Measurements from ENCODE around the gene CEMIP.

Gene CEMIP

DNA sequence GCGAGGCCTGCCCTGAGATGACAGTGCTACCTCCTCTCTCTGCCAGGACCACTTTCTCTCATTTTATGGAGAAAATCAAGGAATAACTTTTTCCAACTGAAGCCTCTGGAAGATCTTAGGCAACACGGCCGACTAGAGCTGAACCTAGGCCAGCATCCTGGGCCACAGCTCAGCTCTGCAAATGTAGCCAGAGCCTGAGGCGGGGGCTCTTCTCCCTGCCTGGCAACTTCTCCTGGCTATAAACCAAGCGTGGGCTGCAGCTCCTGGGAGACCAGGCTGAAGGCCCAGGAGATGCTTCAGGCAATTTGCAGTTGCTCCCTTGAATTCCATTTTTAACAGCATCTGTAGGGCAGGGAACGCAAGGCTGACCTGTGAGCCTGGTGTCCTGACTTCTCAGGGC lies 74.9 kb downstream of the CEMIP start:
- no peak for DNase-seq (ENCODE audit: low spot score)

DNA sequence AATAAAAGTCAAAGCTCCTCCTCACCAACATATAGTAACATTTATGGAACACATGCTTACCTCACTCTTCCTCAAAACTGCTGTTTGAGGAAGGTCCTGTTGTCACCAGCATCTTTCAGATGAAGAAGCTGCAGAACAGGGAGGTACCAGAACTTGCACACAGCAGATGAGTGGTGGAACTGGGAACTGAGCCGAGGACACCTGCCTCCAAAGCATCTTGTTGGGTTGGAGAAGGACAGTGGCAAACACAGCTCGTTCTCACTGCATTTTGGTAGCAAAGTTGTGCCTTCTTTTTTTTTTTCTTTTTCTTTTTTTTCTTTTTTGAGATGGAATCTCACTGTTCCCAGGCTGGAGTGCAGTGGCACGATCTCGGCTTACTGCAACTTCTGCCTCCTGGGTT lies 76.0 kb downstream of the CEMIP start:
- DNase-seq (ENCODE audit: low spot score): no peak

DNA sequence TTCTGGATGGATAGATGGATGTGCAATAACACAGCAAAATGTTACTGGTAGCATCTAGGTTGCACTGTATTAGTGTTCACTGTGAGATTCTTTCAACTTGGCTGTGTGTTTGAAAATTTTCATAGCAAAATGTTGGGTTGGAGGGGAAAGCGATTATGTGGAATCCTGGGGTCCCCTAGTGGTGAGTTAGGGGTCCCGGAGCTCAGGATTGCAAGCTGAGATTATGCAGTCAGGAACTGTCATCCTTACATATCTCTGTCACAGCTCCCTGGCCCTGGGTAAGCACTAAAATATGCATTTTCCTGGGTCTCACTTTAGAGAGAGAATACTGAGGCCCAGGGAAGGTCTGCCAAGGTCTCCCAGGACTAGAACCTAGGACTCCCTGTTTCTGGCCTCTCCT lies 77.2 kb downstream of the CEMIP start:
- no peak for DNase-seq (ENCODE audit: low spot score)

DNA sequence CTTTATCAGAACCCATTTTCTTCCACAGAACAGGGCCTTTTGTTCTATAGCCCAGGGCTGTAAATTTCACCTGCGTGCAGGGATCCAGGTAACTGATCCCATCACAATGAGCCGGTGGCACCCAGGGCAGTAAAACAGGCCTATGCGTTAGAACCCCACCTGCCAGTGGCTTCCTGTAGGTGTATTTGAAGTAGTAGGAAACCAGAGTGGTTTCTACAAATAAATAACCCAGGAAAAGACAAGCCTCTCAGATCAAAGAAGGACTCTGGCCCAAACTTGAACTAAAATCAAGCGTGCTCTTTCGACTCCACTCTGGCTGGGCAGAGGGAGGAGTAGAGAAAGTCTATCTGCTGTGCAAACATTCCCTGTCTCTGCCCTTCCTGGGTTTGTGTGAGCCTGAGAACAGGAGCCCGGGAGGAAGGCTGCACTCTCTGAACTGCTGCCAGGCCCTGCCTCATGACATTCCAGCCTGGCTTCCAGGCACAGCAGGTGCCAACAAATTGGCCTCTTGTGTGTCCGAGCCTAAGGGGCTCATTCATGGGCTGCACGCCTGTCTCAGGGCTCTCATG lies 77.7 kb downstream of the CEMIP start:
- DNase-seq (ENCODE audit: low spot score): no peak

DNA sequence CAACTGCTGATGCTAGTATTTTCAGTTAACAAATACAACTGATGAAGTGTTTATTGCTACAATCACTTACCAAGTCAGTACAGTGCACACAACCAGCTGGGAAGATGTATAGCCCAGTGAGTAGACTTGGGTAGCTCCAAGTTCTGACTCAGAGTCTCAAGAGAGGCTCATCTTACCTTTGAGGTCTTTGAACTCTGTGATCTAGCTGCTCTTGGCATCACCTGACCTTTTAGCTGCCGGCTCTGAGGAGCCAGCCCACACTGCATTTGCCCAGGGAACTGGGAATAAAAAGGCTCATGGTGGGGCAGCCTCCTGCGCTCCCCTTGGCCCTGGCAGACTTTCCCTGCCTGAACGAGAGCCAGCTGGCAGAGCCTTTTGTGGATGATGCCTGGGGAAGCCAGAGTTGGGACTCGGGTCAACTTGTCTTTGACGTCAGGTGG lies 82.6 kb downstream of the CEMIP start:
- no peak for DNase-seq (ENCODE audit: low spot score)

DNA sequence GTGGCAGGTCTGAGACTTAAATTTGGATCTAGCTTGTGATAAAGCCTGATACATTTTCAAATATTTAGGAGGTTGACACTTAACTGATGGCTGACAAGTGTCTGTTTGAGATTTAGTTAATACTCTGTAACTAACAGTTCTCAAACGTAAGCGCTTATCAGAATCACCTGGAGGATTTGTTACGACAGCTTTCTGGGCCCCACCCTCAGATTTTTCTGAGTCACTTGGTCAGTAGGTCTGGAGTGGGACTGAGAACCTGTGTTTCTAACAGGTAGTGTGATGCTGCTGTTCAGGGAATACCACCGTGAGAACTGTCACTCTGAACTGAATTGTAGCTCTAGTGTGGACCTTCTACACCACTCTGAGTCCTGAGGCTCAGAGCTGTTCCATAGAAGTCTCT lies 85.5 kb downstream of the CEMIP start:
- no peak for DNase-seq (ENCODE audit: low spot score)

DNA sequence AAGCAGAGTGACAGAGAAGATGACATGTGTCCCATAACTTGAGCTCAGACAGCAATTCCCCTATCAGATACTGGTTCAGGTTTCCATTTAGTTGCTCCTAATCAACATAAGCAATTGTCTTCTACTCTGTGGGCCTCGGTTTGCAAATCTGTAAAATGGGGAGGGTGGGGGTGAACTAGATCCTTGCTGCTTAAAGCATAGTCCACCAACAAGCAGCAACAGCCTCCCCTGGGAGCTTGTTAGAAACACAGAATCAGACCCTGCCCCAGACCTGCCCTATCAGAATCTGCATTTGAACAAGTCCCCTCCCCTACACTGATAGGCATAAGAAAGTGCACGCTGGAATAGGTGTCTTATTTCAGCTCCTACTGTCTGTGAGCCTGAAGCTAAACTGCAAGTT lies 87.8 kb downstream of the CEMIP start:
- DNase-seq (ENCODE audit: low spot score): no peak

DNA sequence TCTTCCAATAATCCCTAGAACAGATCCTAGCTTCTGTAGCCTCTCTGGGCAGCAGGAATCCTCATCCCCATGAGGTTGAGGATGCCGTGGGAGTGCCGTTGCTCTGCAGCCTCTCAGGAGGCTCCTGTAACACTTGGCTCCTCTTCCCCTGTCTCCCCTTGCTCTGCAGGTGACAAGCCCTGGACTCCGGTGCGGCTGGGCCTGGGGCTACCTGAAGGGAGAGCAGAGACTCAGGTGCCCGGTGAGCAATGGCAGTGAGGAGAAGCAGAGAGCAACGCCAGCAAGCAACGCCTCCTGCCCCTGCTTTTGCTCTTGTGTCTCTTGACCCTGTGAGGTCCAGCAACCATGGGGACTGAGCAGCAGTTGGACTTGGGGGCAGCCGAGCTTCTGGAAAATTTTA lies 91.2 kb downstream of the CEMIP start:
- no peak for DNase-seq (ENCODE audit: low spot score)

DNA sequence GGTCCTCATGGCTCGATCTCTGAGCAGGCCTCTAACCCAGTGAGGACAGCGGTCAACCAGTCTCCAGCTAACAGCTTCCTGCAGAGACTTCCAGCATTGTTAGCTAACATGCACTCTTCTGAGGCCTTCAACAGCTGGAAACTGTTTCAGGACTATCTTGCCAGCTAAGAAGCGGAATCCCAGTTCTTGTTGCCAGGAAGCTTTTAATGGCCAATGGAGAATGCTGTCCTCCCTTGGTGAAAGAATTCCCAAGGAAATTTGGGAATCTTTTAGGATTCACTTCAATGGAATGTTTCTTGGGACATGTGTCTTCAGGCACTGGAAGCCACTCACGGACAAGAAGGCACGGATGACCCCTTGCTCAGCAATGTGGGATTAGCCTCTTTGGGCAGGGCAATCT lies 91.7 kb downstream of the CEMIP start:
- DNase-seq (ENCODE audit: low spot score): no peak

DNA sequence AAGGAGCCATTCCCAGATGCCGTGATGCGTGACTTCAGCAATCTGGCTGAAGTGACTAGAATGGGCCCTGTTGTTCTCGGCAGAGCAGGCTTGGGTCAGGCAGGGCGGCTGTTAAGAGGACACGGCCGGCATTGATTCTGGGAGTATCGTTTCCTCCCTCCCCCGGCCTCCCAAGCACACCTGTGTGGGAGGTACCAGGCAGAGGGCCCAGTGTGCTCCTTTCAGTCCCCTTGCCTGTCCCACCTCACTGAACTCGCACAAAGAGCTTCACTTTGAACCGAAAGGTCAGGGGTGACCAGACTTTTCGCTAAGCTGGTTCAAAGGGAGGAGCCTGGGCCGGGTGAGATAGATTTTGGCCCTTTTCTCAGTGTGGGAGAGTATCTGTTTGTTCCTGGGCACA lies 92.7 kb downstream of the CEMIP start:
- no peak for DNase-seq (ENCODE audit: low spot score)

DNA sequence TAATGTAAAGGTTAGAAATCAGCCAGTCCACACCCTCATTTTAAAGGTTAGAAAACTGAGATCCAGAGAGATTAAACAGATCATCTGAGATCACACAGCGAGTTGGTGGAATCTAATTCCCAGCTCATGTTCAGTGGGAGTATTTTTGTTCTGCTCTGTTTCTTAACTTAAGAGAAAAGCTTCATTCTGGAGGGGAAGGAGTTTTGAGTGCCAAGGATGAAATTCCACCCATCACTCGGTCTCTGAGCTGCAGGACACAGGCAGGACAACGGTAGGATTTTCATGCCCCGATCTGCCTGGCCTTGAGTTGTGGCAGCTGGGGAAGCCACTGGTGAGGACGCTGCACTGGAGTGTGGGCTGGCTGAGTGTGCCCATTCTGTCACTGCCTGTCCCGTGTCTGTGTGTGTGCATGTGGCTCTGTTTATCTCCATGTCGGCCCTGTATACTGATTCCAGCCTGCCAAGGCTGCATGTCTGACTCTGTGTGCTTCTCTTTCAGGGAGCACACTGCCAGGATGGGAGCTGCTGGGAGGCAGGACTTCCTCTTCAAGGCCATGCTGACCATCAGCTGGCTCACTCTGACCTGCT lies 94.3 kb downstream of the CEMIP start:
- no peak for DNase-seq (ENCODE audit: low spot score)

DNA sequence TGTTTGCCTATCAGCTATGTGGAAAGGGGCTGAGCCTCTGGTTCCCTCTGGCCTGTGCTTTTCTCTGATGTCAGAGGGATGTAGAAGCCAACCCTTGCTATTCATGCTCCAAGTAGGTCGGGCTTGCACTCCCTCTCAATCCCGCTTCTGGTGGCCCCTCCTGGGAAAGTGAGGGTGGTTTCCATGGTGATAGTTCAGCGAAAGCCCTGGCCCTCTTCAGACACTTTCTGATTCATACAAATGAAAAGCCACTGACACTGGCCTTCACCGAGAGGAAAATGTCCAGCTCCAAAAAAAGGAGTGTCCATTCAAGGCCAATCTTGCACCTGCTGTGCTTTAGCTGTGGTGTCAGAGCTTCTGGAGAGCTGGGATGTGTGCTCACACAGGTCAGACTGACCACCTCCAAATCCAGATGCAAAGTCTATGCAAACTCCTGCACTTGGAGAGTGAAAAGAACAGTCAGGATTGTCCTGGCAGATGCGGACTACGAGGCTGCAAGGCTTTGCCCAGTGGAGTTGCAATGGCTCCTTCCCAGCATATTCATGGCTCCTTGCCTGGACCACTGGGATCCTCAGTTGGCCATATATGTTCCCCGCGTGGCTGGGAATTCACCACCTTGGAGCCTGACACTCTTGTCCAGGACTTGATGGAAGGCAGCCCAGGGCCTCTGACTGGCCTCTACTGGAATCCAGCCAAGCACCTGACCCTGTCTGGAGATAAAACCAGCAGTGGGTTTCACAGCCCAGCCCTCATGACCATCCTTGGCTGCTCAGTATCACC lies 96.6 kb downstream of the CEMIP start:
- DNase-seq (ENCODE audit: low spot score): no peak

DNA sequence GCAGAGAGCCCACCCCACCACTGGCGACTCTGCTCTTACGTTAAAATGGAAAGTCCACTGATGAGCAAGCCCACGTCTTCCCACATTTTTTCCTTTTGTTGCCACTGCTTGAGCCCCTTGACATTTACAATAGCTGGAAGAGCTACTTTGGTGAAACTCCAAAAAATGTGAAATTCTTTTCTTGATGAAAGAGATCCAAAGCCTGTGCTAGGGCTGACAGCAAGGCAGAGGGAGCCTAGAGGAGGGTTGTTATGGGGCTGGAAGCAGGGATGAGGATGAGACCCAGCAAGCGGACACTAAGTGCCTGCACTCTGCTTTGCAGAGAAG lies 97.1 kb downstream of the CEMIP start:
- no peak for DNase-seq (ENCODE audit: low spot score)

DNA sequence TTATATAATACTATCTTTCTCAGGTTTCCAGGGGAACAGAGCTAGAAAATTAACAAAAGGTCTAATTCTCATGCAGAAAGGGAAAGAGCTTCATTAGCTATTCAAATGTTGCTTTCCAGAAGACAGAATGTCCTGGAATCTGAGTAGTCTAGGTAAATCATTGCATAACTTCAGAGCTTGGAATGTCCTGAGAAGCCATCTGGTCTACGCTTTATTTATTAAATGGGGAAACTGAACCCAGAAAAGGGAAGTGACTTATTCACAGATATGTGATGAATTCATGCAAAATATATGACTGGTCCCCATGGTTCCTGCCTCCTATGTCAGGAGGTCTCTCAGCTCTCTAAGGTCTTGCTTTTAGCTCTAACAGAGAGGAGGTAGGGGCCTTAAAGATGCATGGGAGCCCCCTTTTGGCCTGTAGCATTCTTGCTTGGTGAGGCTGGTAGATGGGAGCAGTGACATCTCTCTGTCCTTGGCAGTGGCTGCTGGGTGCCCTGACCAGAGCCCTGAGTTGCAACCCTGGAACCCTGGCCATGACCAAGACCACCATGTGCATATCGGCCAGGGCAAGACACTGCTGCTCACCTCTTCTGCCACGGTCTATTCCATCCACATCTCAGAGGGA lies 99.2 kb downstream of the CEMIP start:
- DNase-seq (ENCODE audit: low spot score): no peak

DNA sequence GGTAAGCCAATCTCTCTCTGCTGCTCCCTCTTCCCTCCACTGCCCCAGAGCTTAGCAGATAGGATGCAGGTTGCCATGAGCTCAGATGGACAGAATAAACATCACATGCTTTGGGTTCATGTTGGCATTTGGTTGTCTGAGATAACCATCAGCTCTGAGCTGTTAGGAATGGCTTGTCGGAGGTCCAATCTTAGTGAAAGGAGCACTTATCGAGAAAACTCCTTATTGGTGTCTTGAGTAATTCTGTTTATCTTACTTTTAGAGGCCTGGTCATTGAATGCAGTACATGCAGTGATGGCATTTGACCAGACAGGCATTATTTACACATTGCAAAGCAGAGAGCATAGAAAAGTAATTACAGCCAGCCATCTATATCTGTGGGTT lies 99.7 kb downstream of the CEMIP start:
- no peak for DNase-seq (ENCODE audit: low spot score)

DNA sequence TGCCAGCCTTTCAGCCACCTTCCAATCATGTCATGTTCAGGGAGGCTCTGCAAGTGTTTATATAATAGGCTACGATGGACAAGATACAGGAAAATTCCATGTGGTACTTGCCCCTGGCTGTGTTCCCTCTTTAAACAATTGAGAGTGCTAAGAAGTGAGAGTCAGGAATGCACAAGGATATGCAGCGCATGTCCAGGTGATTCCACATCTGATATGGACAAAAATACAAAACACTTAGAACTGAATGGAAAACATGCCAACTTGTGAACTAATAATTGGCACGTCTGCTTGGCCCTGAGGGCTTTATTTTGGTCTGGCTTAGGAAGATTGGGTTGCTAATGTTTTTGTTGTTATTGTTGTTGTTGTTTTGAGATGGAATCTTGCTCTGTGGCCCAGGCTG lies 100.9 kb downstream of the CEMIP start:
- no peak for DNase-seq (ENCODE audit: low spot score)

DNA sequence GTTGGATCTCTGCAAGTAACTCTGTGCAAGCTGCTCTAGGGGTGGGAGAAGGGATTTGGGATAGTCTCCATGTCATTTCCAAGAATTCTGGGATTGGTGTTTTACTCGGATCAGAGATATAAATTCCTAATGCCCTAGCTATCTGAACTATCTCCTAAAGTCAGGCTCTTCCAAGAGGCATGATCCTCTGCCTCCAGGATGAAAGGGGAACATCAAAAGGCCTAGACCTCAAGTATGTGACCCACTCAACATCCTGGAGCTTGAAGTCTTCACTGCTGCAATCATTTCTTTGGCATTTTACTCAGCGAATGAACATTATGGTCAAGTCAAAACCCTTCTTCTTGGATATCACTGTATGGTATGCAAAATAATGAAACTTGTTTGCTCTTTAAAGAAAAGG lies 104.5 kb downstream of the CEMIP start:
- no peak for DNase-seq (ENCODE audit: low spot score)

DNA sequence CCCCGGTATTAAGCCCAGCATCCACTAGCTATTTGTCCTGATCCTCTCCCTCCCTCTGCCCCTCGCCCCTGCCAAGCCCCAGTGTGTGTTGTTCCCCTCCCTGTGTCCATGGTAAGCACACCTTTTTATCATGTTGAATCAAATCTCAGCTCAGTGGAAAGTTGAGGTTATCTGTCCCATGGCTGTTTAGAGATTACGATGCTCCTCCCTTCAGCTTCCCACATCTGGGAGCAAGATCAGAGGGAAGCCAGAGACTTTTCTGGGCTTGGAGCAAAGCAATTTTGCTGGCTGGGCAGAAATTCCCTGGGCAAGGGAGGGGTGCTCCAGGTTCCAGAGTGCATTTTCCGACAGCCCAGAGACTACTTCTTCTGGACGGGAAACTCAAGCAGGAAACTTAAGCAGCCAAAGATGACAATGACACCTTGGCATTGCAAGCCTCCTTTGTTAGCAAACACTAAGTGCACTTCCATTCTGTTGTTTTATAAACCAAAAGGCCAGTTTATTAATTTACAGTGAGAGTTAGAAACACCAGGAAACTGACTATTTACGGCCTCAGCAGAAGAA lies 105.9 kb downstream of the CEMIP start:
- DNase-seq (ENCODE audit: low spot score): no peak

DNA sequence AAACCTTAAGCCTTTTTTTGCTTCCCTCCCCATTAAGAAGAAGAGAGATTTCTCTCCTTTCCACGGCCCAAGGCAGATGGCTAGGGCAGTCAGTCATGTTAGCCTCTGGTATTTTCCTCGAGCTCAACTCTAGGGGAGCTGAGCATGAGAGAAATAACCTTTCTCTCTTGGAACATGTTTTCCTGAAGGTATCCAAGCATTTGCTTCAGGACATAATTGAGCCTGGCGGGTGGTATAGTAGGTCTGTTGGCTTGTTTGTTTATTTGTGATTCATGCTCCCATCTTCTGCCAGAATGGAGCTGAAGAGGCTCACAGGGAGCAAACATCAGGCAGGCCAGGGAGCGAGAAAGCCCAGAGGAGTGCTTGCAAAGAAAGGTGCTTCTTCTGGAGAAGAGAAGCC lies 108.0 kb downstream of the CEMIP start:
- no peak for DNase-seq (ENCODE audit: low spot score)

DNA sequence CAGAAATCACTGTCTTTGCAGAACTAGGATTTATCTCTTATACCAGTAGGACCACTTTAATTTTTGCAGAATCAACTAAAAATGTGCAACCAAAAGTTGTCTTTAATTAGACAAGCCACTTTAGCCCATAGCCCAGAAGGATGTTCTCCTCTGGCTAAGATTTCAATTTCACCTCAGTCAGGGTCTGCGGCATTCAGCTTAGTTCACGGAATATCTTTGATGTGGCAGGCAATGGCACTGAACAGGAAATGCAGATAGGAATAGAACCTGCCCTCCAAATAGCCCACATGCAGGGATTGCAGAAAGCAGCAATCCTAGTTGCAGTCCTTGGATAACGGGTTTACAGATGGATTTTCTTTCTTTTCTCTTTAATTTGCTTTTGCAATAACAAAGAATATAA lies 109.7 kb downstream of the CEMIP start:
- DNase-seq (ENCODE audit: low spot score): no peak

DNA sequence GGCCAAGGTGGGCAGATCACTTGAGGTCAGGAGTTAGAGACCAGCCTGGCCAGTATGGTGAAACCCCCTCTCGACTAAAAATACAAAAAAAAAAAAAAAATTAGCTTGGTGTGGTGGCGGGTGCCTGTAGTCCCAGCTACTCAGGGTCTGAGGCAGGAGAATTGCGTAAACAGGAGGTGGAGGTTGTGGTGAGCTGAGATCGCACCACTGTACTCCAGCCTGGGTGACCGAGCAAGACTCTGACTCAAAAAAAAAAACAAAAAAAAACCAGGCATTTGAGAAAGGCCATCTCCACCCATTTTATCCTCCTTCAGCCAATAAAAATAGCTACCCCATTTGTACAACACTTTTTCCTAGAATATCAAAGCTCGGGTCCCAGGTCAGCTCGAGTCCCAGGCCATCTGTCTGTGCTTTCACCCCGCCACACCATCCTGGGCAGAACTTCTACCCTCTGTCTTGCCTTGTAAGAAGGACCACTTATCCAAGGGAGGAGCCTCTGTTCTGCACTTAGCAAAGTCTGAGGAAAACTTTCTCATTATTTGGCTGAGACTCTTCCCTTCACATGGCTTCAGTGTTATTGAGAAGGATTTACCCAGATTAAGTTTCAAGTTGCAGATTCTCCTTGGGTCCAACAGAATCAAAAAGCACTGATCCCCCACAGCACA lies 111.3 kb downstream of the CEMIP start:
- DNase-seq (ENCODE audit: low spot score): no peak

DNA sequence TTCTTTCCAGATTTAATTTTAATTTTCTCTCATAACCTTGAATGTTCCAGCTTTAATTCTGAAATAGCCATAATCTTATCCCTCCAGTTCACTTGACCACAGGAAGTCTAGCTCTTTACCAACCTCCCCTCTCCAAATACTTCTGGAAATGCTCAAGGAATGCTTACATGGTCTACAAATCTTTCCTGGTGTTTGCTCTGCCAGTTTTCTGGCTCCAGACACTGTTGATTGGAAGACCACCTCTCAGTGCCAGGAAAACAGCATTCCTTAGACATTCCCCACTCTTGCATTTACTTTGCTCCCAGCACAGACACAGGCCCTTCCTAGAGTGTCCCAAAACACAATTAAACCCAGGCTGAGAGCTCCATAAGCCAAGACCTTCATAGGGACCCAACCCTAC lies 111.8 kb downstream of the CEMIP start:
- DNase-seq (ENCODE audit: low spot score): no peak

DNA sequence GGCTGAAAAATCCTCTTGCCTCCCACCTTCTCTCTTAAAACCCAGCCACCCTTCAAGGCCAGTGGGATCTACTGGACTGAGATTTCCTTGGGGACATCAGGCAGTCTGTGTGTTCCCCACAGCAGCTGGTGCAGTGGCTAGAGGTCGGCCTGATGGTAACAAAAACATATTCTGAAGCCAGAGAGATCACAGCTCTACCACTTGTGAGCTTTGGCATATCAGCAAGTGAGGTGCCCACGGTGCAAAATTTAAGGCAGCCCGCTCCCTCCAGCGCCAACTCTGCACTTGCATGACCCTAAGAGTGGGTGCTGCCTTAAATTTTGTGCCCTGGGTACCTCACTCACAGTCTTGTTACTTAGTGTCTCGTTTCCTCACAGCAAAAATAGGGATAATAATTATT lies 113.2 kb downstream of the CEMIP start:
- DNase-seq (ENCODE audit: low spot score): no peak
